NCI-H187 treated with DMSO at 0.1 percent for 48 hours (cell line): ENCODE results near the gene ADIPOQ.
"Not testable (repeated sequence)": the region's sequence is repeated elsewhere in the genome, so short reads cannot be mapped to it uniquely, and the experiment has no call there.

Experiments used
- DNase-seq: peaks from one replicate; lab custom pipeline; 2025; lab: John Stamatoyannopoulos, UW

ADIPOQ gene

GRCh38 chr3:186826976-186827857, 15.3 kb upstream of the ADIPOQ start:
- no peak for DNase-seq

GRCh38 chr3:186828340-186828739, 14.2 kb upstream of the ADIPOQ start:
- no peak for DNase-seq

DNA sequence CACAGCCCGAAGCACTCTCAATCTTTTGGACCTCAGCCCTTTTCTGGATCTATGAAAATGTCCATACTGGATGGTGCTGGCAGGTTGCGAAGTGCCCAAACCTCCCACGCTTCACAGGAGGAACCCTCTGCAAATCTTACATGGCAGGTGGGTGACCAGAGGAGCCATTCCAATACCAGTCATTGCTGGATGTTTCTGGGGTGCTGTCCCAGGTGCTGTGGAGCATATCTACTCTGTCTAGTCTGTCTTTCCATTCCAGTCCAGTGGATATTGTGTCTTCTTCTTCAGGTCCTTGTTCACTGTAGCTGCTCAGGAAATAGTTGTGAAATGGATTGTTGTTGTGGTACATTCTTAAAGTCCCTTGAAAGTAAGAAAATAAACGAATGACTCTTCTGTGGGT, 10.7 kb upstream of the ADIPOQ start:
- DNase-seq, result no peak

DNA sequence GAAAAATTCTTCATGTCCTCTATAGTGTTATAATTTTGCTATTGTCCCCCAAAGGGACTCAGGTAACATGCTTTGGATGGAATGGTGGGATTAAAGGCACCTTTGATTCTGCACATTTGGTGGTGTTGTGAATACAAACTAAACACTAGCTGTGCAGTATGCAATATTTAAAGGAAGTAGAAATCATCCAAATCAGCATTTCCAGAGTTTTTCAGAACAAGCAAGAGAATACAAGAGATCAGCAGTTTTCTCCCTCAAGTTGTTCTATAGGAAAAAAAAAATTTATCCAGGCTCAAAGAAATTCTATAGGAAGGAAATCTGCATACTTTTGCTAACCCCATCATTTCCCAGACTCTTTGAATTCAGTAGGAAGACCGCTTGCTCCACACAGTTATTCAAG, 10.2 kb upstream of the ADIPOQ start:
- no peak for DNase-seq

DNA sequence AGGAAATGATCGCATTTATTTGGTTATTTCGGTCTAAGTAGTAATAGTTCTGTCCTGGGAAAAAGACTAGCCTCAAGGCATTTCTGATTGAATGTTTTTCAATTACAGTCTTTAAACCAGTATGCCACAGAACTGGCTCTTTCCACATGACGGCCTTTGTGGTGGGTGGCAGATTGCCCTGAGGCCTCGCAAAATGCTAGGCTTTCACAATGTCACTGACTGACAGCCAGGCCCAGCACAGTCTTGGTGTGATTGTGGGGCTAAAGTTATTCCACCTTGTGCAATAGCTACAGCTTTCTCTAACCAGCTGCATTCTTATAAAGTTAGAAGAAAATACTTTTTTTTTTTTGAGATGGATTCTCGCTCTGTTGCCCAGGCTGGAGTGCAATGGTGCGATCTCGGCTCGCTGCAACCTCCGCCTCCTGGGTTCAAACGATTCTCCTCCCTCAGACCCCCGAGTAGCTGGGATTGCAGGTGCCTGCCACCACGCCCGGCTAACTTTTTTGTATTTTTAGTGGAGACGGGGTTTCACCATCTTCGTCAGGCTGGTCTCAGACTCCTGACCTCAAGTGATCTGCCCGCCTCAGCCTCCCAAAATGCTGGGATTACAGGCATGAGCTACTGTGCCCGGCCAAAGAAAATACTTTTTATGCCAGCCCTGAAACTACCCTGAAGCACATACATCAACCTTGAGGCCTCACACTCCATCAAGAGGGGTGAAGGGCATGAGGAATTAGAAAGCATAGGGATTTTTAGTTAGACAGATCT, 2.5 kb upstream of the ADIPOQ start:
- DNase-seq, result no peak

- DNase-seq, result no peak
Measured at GRCh38 chr3:186841620-186842019, 890 bp upstream of the ADIPOQ start.

DNA sequence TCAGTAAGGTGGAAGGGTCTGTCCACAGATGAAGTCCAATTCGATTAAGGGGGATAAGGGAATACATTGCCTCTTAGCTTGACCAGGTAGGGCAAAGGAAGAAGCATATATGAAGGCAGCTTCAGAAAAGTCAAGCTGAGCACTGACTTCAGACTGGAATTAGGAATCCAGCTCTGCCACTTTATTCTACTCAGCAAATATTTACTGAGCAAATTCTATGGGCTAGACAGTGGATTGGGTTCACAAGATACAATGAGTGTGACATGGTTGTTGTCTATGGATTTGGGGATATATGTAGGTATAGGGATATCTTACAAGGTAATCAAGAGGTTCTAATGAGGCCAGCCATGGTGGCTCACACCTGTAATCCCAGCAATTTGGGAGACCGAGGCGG, 526 bp downstream of the ADIPOQ start:
- DNase-seq, result no peak

GRCh38 chr3:186844908-186845307, 2.4 kb downstream of the ADIPOQ start:
- DNase-seq, result no peak

DNA sequence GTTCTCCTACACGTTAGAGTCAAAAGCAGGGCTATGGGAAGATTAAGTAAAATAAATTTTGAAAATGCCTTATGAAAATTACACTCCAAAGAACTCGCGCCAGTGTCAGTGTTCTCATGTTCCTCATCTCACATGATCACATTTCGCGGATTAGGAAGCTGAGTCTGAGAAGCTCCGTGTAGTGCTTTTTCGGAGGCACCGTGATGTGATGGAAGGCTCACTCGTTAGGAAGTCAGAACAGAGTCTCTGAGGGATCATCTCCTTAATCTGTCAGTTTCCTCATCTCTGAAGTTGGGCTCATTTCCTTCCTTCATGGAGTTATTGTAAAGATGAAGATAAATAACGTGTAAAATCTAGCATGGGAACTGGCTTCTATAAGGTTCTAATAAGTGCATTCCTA, 3.2 kb downstream of the ADIPOQ start:
- DNase-seq, result no peak

DNA sequence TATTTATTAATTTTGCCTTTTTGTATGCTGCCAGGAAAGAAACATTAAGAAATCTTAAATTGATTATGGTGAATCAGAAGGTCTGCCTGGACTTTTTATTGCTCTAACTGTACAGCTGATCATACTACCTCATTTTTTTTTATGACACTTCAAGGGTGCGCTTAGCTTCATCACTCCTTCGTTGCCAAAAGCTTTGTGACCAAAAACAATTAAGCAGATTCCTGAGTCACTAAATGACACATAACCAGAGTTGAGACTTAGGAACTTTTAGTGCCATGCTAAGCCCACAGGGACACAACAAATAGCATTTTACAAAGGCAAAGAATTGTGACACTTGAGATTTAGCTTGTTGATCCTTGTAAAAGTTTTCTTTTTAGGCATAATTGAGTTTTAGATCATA, 4.9 kb downstream of the ADIPOQ start:
- no peak for DNase-seq

GRCh38 chr3:186849374-186849975, 7.0 kb downstream of the ADIPOQ start:
- no peak for DNase-seq

DNA sequence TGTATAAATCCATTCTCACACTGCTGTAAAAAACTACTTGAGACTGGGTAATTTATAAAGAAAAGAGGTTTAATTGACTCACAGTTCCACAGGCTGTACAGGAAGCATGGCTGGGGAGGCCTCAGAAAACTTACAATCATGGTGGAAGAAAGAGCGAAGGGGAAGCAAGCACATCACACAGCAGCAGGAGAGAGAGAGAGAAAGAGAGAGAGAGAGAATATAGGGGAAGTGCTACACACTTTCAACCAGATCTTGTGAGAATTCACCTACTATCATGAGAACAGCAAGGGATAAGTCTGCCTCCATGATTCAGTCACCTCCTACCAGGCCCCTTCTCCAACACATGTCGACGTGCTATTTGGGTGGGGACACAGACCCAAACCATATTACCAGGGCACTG, 9.3 kb downstream of the ADIPOQ start:
- DNase-seq, result not testable (repeated sequence)

- DNase-seq, result no peak
Measured at GRCh38 chr3:186852994-186853393, 10.5 kb downstream of the ADIPOQ start.

DNA sequence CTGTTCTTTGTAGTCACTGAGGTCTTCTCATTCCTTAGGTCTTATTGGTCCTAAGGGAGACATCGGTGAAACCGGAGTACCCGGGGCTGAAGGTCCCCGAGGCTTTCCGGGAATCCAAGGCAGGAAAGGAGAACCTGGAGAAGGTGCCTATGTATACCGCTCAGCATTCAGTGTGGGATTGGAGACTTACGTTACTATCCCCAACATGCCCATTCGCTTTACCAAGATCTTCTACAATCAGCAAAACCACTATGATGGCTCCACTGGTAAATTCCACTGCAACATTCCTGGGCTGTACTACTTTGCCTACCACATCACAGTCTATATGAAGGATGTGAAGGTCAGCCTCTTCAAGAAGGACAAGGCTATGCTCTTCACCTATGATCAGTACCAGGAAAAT, 11.6 kb downstream of the ADIPOQ start:
- DNase-seq, result no peak

- DNase-seq, result no peak
Measured at GRCh38 chr3:186854954-186855353, 12.4 kb downstream of the ADIPOQ start.

GRCh38 chr3:186857743-186858142, 15.2 kb downstream of the ADIPOQ start:
- no peak for DNase-seq

DNA sequence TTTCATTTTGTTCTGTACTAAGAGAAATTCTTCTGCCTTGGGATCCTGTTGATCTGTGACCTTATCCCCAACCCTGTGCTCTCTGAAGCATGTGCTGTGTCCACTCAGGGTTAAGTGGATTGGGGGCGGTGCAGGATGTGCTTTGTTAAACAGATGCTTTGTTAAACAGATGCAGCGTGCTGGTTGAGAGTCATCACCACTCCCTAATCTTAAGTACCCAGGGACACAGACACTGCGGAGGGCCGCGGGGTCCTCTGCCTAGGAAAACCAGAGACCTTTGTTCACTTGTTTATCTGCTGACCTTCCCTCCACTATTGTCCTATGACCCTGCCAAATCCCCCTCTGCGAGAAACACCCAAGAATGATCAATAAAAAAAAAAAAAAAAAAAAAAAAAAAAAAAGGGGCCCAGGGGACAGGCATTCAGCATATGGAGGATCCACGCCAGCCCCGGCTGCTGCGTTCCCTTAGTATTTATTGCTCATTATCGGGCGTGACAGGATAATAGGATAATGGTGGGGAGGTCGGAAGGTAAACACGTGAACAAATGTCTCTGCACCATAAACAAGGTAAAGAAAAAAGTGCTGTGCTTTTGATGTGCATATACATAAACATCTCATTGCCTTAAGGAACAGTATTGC, 22.8 kb downstream of the ADIPOQ start:
- DNase-seq, result not testable (repeated sequence)

- not testable (repeated sequence) for DNase-seq
Measured at GRCh38 chr3:186866095-186866494, 23.6 kb downstream of the ADIPOQ start.

GRCh38 chr3:186869253-186870100, 27.0 kb downstream of the ADIPOQ start:
- no peak for DNase-seq

DNA sequence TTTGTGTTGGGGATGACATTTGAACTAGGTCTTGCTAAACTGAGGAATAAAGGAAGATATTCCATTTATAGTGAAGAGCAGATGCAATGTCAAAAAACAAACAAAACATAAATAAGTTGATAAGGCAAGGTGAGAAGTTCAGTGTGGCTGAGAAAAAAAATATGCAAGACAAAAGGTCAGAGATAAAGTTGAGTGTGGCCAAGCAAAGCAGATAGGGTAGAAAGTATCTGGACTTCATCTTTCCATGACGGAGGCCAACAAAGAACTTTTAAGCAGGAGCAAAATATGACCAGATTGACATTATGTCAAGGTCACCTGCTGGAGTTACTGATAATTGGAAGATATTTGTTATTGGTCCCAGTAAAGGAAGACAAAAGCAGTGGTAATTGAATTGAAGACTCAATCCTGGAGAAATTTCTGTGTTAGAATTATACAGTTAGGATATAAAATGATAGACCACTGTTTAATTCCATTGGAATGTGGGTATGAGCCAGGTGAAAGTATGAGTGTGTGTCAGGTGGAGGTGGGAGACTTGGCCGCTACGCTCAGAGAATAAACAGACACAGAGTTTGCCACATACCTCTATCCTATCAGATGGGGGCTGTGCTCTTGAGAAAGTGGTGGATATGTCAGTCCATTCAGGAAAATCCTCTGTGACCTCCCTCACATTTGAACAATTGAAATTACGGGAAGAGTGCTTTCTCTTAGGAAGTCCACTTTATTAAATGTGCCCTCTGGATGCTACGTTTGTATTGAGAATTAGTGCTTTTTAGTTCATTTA, 28.1 kb downstream of the ADIPOQ start:
- DNase-seq, result no peak
